Gastrocnemius medialis (tissue), 4 donors: ENCODE measurements around the gene HEBP1. TPM values are rescaled to one million over a fixed set of nuclear protein-coding genes. Genes with fewer than 3 reads are reported as not detected.

Experiments used
- ATAC-seq, 2 donors: fragments of 150-250 bp; one replicate each; pipeline ENCODE4 v1.9.1; 2016
- DNase-seq, 2 donors: peaks; one replicate each; pipeline ENCODE4 v3.0.0-alpha.2; 2019
- H3K27ac ChIP-seq, 4 donors: fragments of 200-600 bp; sonication (generic); 1 replicate in 1 of 4; 2 replicates in 3 of 4; pipeline ENCODE4 v1.5.1; 2016 to 2018; ENCODE audit warnings: mild to moderate bottlenecking in 2 of 4, moderate library complexity in 1 of 4
- H3K27me3 ChIP-seq, 3 donors: fragments of 200-600 bp; sonication (generic) in 2 of 3; 1 replicate in 1 of 3; 2 replicates in 2 of 3; pipeline versions ENCODE4 v1.5.1 to v1.6.0; 2016 to 2019; ENCODE audit warnings: mild to moderate bottlenecking in 1 of 3, moderate library complexity in 1 of 3
- H3K36me3 ChIP-seq, 2 donors: fragments of 200-600 bp; sonication (generic) in 1 of 2; one replicate each; pipeline ENCODE4 v1.5.1; 2017 to 2018
- H3K4me1 ChIP-seq, 2 donors: fragments of 200-600 bp; sonication (generic) in 1 of 2; one replicate each; pipeline ENCODE4 v1.5.1; 2016 to 2017; ENCODE audit warnings: mild to moderate bottlenecking in 2 of 2
- H3K4me3 ChIP-seq, 4 donors: fragments of 200-600 bp; sonication (generic) in 3 of 4; 1 replicate in 1 of 4; 2 replicates in 3 of 4; pipeline ENCODE4 v1.5.1; 2016 to 2019; ENCODE audit warnings: mild to moderate bottlenecking in 2 of 4
- H3K9me3 ChIP-seq, 3 donors: fragments of 200-600 bp; sonication (generic) in 2 of 3; 1 replicate in 1 of 3; 2 replicates in 2 of 3; pipeline ENCODE4 v1.5.1; 2016 to 2019
- CTCF ChIP-seq, 5 experiments: fragments of 450-650 bp in 3 of 5; fragments of 200-600 bp in 2 of 5; sonication (generic) in 2 of 5; IDR thresholded peaks in 4 of 5; conservative IDR thresholded peaks in 1 of 5; 1 replicate in 4 of 5; 2 replicates in 1 of 5; pipeline ENCODE4 v1.5.1; 2016 to 2019; ENCODE audit warnings: antibody characterized with exemption in 5 of 5, mild to moderate bottlenecking in 3 of 5, moderate library complexity in 3 of 5
- POLR2A ChIP-seq, 2 donors: fragments of 450-650 bp; IDR thresholded peaks; one replicate each; pipeline ENCODE4 v1.6.1; 2017; ENCODE audit warnings: antibody characterized with exemption in 2 of 2, mild to moderate bottlenecking in 2 of 2, moderate library complexity in 2 of 2
- in situ Hi-C, 4 donors: fragments of 200-750 bp; cut with MboI; loops; one replicate each; pipeline versions ENCODE4 v1.15.0 to v1.8.0; 2017; ENCODE audit warnings: low sequenced_read_pairs in 4 of 4
- intact Hi-C: fragments of 100-400 bp; cut with DNase I; formaldehyde crosslinking; loops from one replicate; pipeline ENCODE4 v1.15.1; 2023; ENCODE audit warnings: low total_unique reads
- total RNA-seq, 4 donors: library from RNA; depleted of rRNA; stranded (reverse); fragments of >200 nt; gene quantifications; one replicate each; pipeline versions ENCODE4 v1.1.0 to v1.2.3, GENCODE V29; 2016

HEBP1 gene
- total RNA-seq, 4 donors from 2014 or later, result 3.8 to 15.8 (median 9.9) TPM

- Histone ChIP-seq H3K27ac (no peak overlapping the region), H3K4me3 (no peak overlapping the region), H3K9me3 (no peaks in the 10 kb centered on the region), H3K4me1 (no peaks in the 10 kb centered on the region), H3K36me3 (no peaks in the 10 kb centered on the region), H3K27me3 (no peaks in the 10 kb centered on the region)
- TF ChIP-seq POLR2A (IDR thresholded peaks at IDR 0.05) (no peak), CTCF (IDR thresholded peaks at IDR 0.05 in 4 of 5, conservative IDR thresholded peaks at IDR 0.05 in 1 of 5) (no peak)
- DNase-seq, result no peak
- ATAC-seq, result no peak
- in situ Hi-C loops, result no loop called here
- intact Hi-C loops, result no loop called here
These were observed 58.4 kb downstream of the HEBP1 start for GRCh38 chr12:12941450-12942350.

GRCh38 chr12:12939888-12940287 is 60.2 kb downstream of the HEBP1 start:
- in situ Hi-C loops (no loop called here), intact Hi-C loops (no loop called here)
- no peaks in the 10 kb centered on the region for H3K4me1 ChIP-seq
- no peaks in the 10 kb centered on the region for H3K36me3 ChIP-seq
- DNase-seq (no peak), ATAC-seq (no peak)
- no peak for TF ChIP-seq CTCF (IDR thresholded peaks at IDR 0.05 in 4 of 5, conservative IDR thresholded peaks at IDR 0.05 in 1 of 5)
- H3K9me3 ChIP-seq, result no peaks in the 10 kb centered on the region
- H3K27ac ChIP-seq, result no peak overlapping the region
- H3K4me3 ChIP-seq, result no peak overlapping the region
- no peaks in the 10 kb centered on the region for H3K27me3 ChIP-seq

- H3K27ac ChIP-seq, result no peak overlapping the region
- no peaks in the 10 kb centered on the region for H3K27me3 ChIP-seq
- intact Hi-C loops, result no loop called here
- H3K9me3 ChIP-seq, result no peaks in the 10 kb centered on the region
- ATAC-seq (no peak), DNase-seq (no peak)
- no peak overlapping the region for H3K4me3 ChIP-seq
- H3K4me1 ChIP-seq, result no peaks in the 10 kb centered on the region
- in situ Hi-C loops, result no loop called here
- TF ChIP-seq CTCF (IDR thresholded peaks at IDR 0.05 in 4 of 5, conservative IDR thresholded peaks at IDR 0.05 in 1 of 5) (no peak), POLR2A (IDR thresholded peaks at IDR 0.05) (no peak)
- H3K36me3 ChIP-seq, result no peaks in the 10 kb centered on the region
These were observed 61.5 kb downstream of the HEBP1 start for GRCh38 chr12:12938541-12938940.

- in situ Hi-C loops, result no loop called here
- intact Hi-C loops, result no loop called here
- TF ChIP-seq CTCF (IDR thresholded peaks at IDR 0.05 in 4 of 5, conservative IDR thresholded peaks at IDR 0.05 in 1 of 5), result no peak
- TF ChIP-seq POLR2A (IDR thresholded peaks at IDR 0.05), result no peak
- H3K36me3 ChIP-seq, result no peaks in the 10 kb centered on the region
- no peak for DNase-seq
- H3K4me1 ChIP-seq, result no peaks in the 10 kb centered on the region
- ATAC-seq, result no peak
- H3K9me3 ChIP-seq, result no peaks in the 10 kb centered on the region
- H3K27ac ChIP-seq, result no peak overlapping the region
- no peaks in the 10 kb centered on the region for H3K27me3 ChIP-seq
- H3K4me3 ChIP-seq, result no peak overlapping the region
These were observed 63.0 kb downstream of the HEBP1 start for GRCh38 chr12:12936983-12937491.
